GM19023 (cell line): ENCODE measurements around the gene HES6.
"Not testable (repeated sequence)": the region's sequence is repeated elsewhere in the genome, so short reads cannot be mapped to it uniquely, and the experiment has no call there.

Experiments used
- ATAC-seq: cut with Tn5 transposase; IDR thresholded peaks from one replicate; pipeline ENCODE4 v1.9.1; 2021; ENCODE audit warnings: mild to moderate bottlenecking, moderate library complexity; ENCODE audit not compliant: unreplicated experiment

HES6 gene

GRCh38 chr2:238273433-238273832 is 33.6 kb upstream of the HES6 start:
- not testable (repeated sequence) for ATAC-seq

- ATAC-seq, result no peak
These were observed 32.3 kb upstream of the HES6 start for GRCh38 chr2:238272156-238272555.

GRCh38 chr2:238271686-238272085 is 31.8 kb upstream of the HES6 start:
- ATAC-seq, result not testable (repeated sequence)

GRCh38 chr2:238271061-238271554 is 31.3 kb upstream of the HES6 start:
- ATAC-seq, result no peak

GRCh38 chr2:238270606-238271005 is 30.8 kb upstream of the HES6 start:
- no peak for ATAC-seq

- ATAC-seq, result no peak
These were observed 29.9 kb upstream of the HES6 start for GRCh38 chr2:238269741-238270140.

GRCh38 chr2:238267884-238268680 is 28.2 kb upstream of the HES6 start:
- ATAC-seq, result no peak

GRCh38 chr2:238267341-238267710 is 27.5 kb upstream of the HES6 start:
- no peak for ATAC-seq

GRCh38 chr2:238265605-238266004 is 25.8 kb upstream of the HES6 start:
- no peak for ATAC-seq

- no peak for ATAC-seq
These were observed 24.2 kb upstream of the HES6 start for GRCh38 chr2:238264072-238264460.

GRCh38 chr2:238263204-238264071 is 23.6 kb upstream of the HES6 start:
- ATAC-seq, result no peak

GRCh38 chr2:238262496-238263122 is 22.8 kb upstream of the HES6 start:
- ATAC-seq, result no peak

- no peak for ATAC-seq
These were observed 22.0 kb upstream of the HES6 start for GRCh38 chr2:238261718-238262375.

GRCh38 chr2:238260883-238261282 is 21.0 kb upstream of the HES6 start:
- ATAC-seq, result no peak

GRCh38 chr2:238259061-238260020 is 19.5 kb upstream of the HES6 start:
- no peak for ATAC-seq

- ATAC-seq, result no peak
These were observed 18.2 kb upstream of the HES6 start for GRCh38 chr2:238257786-238258700.

GRCh38 chr2:238256594-238257104 is 16.8 kb upstream of the HES6 start:
- ATAC-seq, result no peak

- ATAC-seq, result no peak
These were observed 16.3 kb upstream of the HES6 start for GRCh38 chr2:238256111-238256510.
